Astrocyte of the hippocampus (primary cell): ENCODE results near the gene TMEM123.
"Not testable (repeated sequence)": the region's sequence is repeated elsewhere in the genome, so short reads cannot be mapped to it uniquely, and the experiment has no call there.

Source experiments
- DNase-seq: peaks from one replicate; pipeline ENCODE4 v3.0.0; 2011; ENCODE audit warnings: low read depth, low spot score

The TMEM123 gene

GRCh38 chr11:102395720-102396393 lies 56.7 kb downstream of the TMEM123 start:
- no peak for DNase-seq

DNA sequence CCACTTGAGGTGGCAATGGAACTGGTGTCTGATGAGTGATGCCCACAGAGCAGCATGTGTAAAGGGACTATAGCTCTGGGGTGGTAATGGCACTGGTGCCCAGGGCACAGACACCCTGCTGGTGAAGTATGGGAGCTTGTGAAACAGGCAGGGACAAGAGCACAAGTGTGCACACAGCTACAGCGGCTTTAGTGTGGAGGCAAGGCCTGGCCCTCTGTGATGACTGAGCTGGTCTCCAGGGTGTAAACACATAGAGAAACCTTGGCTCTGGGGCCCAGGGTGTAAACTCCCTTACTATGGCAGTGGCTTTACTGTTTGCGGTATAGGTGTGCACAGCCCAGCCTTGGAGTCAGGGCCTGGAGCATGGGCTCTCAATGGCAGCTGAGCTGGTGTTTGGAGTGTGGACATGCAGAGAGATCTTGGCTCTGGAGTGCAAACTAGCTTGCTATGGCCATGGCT lies 59.3 kb downstream of the TMEM123 start:
- no peak for DNase-seq

DNA sequence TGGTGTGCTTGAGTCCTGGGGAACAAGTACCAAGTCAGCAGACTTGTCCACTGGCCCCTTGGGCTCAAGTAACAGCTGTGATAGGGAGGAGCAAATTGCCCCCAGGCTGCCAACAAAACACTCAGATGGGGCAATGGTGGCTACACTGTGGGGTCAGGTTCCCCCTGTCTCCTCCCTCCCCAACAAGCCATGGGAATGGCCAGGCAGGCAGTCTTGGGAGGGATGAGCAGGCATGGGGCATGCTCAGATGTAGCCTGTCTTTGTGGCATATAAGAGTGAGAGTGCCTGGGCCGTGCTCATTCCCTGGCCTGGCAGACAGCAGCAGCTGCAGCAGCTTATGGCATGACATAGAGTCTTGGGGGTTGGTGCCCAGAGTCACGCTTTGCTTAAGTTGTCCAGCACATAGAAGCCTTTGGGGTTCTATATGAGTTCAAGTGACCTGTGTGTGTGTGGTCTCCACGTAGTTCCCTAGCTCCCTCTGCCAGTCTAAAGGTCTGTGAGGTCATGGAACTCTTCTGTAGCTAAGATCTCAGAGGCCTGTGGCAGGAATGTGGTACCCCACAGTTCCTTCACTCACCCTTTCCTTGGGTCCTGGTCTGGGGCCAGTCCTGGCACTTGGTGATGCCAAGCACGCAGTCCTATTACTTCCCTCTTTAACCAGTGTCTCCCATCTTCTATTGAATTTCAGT lies 60.9 kb downstream of the TMEM123 start:
- no peak for DNase-seq

GRCh38 chr11:102390667-102391465 lies 61.7 kb downstream of the TMEM123 start:
- DNase-seq = peak; percentile 75

DNA sequence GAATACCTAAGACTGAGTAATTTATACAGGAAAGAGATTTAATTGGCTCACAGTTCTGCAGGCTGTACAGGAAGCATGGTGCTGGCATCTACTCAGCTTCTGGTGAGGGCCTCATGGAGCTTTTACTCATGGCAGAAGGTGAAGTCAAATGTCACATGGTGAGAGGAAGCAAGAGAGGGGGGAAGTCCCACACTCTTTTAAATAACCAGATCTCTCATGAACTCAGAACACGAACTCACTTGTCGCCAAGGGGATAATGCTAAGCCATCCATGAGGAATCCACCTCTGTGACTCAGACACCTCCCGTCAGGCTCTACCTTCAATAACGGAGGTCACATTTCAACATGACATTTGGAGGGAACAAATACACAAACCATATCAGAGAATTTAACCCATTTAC lies 63.3 kb downstream of the TMEM123 start:
- DNase-seq = peak; percentile 36

GRCh38 chr11:102387043-102387781 lies 65.4 kb downstream of the TMEM123 start:
- no peak for DNase-seq

GRCh38 chr11:102386136-102386734 lies 66.3 kb downstream of the TMEM123 start:
- DNase-seq = no peak

DNA sequence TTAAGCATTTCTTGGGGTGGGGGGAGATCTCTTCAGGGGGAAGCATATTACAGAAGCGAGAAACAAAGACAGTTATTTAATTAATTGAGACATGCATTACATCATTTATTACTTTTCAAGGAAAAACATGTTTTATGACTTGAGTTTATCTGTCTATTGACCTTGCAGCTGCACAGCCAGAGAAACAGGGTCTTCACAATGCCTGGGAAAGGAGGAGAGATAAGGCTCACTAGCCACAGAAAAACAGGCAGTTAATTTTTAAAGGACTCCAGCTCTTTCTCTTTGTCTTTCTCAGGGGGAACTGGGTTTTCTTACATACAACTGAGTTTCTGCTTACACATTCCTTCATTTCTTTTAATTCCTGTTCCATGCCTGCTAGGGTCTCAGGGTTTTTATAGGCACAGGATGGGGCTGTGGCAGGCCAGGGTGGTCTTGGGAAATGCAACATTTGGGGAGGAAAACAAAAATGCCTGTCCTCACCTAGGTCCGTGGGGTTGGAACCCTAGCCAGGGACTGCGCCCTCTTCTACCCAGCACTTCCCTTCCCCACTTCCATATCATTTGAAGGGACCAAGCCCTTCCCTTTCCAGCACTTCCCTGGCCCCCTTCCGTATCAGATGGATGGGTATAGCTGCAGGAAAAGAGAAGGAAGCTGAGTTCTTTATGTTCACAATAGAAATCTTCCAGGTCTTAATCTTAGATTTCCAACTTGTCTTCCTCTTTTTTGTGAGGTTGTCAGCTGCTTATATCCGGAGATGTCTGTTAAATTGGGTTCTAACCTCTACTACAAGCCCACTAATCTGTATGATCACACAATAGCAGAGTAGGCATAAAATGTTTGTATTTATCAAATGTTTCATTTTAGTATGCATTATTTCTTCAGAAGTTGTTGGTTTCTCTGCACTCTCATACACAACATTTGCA lies 67.2 kb downstream of the TMEM123 start:
- no peak for DNase-seq

GRCh38 chr11:102384419-102385079 lies 68.0 kb downstream of the TMEM123 start:
- no peak for DNase-seq

- DNase-seq = no peak
Observed at GRCh38 chr11:102383839-102384238, 68.7 kb downstream of the TMEM123 start.

DNA sequence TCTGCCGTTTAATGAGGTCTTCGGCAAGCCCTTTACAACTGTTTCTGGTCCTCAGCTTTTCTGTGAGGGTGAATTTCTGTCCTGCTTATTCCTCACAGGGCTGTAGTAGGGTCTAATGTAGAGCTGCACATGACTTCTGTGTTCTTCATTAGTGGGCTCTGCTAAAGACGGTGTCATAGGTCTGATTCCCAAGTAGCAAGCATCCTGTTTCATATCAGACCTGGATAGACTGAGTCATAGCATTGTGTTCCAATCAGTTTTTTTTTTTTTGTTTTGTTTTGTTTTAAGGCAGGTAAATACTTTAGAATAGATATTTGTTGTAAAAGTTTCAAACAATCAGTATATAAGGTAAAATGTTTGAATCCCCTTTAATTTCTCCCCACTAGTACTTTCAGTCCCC lies 70.2 kb downstream of the TMEM123 start:
- DNase-seq = no peak

GRCh38 chr11:102378818-102379217 lies 73.7 kb downstream of the TMEM123 start:
- DNase-seq = no peak

DNA sequence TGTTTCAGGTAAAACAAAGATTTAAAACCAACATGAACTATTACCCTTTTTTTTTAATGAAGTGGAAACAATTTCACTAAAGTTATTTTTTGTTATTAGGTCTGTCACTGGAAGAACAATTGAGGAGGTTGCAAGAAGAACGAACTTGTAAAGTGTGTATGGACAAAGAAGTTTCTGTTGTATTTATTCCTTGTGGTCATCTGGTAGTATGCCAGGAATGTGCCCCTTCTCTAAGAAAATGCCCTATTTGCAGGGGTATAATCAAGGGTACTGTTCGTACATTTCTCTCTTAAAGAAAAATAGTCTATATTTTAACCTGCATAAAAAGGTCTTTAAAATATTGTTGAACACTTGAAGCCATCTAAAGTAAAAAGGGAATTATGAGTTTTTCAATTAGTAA lies 74.7 kb downstream of the TMEM123 start:
- DNase-seq = peak; percentile 57

DNA sequence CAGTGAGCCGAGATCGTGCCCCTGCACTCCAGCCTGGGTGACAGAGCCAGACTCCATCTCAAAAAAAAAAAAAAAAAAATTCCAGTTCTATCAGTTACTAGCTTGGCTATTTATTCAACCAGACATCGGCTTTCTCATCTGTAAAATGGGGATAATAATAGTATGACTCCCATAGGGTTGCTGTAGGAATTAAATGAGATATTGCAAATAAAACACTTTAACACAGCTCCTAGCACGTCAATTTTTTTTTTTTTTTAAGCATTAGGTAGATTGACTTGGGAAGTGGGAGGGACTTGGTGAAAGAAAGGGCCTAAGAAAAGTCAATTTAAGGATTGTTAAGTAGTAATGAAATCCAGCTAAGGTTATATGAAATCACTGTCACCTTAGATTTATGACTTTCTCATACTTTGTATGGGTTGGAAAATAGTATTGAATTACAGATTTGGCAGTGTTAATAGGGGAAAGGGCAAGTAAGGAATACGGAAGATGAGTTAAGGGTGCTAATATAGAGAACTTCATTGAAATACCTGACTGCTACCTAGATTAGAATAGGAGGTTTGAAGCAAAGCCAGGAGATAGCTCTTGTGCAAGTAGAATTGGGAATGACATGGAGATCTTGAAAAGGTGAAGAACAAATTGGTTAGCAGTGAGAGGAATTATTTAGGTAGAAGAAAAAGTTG lies 76.7 kb downstream of the TMEM123 start:
- DNase-seq = no peak

GRCh38 chr11:102374633-102375424 lies 77.7 kb downstream of the TMEM123 start:
- not testable (repeated sequence) for DNase-seq

- no peak for DNase-seq
Observed at GRCh38 chr11:102368472-102368871, 84.1 kb downstream of the TMEM123 start.

- DNase-seq = no peak
Observed at GRCh38 chr11:102367364-102367763, 85.2 kb downstream of the TMEM123 start.

DNA sequence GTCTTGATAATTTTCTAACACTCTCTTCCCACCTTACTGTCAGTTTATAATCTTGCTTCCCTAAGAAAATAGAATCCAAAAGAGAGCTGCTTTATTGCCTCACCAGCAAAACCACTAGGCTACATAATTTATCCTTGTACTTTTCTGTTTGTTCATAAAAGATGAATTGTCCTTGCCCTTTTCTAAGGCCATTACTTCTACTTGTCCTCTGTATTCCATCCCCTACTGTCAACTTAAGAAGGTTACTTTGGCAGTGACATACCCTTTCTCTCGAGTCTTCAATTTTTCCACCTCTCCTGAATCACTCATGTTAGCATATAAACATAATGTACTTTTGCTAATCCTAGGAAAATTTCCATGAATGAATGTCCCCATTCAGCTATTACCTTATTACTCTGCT lies 87.6 kb downstream of the TMEM123 start:
- no peak for DNase-seq
